HG03354 (cell line): ENCODE results near the gene OR5AC2.

Experiments
- ATAC-seq: cut with Tn5 transposase; IDR thresholded peaks from one replicate; pipeline ENCODE4 v1.9.1; 2021; ENCODE audit warnings: mild to moderate bottlenecking; ENCODE audit not compliant: unreplicated experiment, poor library complexity, severe bottlenecking

Gene OR5AC2

DNA sequence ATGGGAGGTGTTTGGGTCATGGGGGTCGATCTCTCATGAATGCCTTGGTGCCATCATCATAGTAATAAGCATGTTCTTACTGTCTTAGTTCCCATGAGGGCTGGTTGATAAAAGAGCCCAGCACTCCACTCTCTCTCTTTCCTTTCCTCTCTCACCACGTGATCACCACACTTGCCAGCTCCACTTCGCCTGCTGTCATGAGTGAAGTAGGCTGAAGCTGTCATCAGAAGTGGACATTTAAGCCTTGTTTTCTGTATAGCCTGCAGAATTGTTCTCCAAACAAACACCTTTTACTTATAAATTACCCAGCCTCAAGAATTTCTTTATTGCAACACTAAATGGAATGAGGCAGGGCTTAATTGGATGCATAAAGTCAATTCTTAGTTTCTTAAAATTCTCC lies 49.7 kb downstream of the OR5AC2 start:
- ATAC-seq: no peak
